Neural crest cell (in vitro differentiated cells): ENCODE results near the gene KLC1. TPM values are rescaled to one million over a fixed set of nuclear protein-coding genes. Genes with fewer than 3 reads are reported as not detected.

Experiments used
- DNase-seq: peaks from one replicate; pipeline ENCODE4 v3.0.0; 2021; ENCODE audit warnings: low read depth, mixed read lengths, low spot score
- H3K27ac Mint-ChIP-seq: one replicate; pipeline ENCODE4 v1.8.0; 2021; ENCODE audit warnings: mild to moderate bottlenecking, mixed read lengths; ENCODE audit not compliant: unreplicated experiment
- H3K27me3 Mint-ChIP-seq: 2 replicates; pipeline ENCODE4 v1.8.0; 2021; ENCODE audit warnings: low read depth, mild to moderate bottlenecking, mixed read lengths
- H3K36me3 Mint-ChIP-seq: 2 replicates; pipeline ENCODE4 v1.8.0; 2021; ENCODE audit warnings: low read depth, mild to moderate bottlenecking, mixed read lengths
- H3K4me1 Mint-ChIP-seq: 2 replicates; pipeline ENCODE4 v1.8.0; 2021; ENCODE audit warnings: mixed read lengths
- H3K4me3 Mint-ChIP-seq: one replicate; pipeline ENCODE4 v1.8.0; 2021; ENCODE audit warnings: mild to moderate bottlenecking, mixed read lengths
- H3K9me3 Mint-ChIP-seq: 2 replicates; pipeline ENCODE4 v1.8.0; 2021; ENCODE audit warnings: mixed read lengths
- total RNA-seq: library from RNA; stranded (reverse); gene quantifications from 2 replicates; pipeline ENCODE4 v1.2.1, GENCODE V29; 2021
- TF ChIP-seq, protein P1 (sequence below): fragments of 200-600 bp; sonication (generic); conservative IDR thresholded peaks from 2 replicates; pipeline ENCODE4 v1.5.0; 2021; ENCODE audit warnings: antibody characterized with exemption, mild to moderate bottlenecking

Gene KLC1
- total RNA-seq, 1 donor from 2014 or later, result 173 TPM

DNA sequence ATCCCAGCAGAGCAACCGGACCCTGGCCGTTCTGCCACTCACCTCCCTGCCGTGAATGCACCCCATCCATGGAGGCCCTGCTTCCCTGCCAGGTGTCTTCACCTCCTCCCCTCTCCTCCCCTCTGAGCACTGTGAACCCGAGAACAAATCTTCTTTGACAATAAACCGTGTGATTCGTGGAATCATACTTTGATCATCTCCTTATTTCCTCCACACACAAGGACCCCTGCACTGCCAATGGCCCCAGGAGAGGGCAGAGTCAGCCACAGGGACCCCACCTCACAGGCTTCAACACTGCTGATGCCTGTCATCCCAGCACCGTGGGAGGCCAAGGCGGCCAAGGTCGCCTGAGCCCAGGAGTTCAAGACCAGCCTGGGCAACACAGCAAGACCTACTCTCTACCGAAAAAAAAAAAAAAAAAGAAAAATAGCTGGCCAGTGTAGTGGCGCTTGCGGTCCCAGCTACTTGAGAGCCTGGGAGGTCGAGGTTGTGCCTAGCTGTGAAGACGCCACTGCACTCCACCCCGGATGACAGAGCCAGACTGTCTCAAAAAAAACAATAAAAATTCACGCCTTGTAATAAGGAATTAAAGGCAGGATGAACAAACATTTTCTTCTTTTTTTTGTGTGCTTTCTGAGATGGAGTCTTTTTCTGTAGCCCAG lies 85.2 kb downstream of the KLC1 start:
- TF ChIP-seq, protein P1, sequence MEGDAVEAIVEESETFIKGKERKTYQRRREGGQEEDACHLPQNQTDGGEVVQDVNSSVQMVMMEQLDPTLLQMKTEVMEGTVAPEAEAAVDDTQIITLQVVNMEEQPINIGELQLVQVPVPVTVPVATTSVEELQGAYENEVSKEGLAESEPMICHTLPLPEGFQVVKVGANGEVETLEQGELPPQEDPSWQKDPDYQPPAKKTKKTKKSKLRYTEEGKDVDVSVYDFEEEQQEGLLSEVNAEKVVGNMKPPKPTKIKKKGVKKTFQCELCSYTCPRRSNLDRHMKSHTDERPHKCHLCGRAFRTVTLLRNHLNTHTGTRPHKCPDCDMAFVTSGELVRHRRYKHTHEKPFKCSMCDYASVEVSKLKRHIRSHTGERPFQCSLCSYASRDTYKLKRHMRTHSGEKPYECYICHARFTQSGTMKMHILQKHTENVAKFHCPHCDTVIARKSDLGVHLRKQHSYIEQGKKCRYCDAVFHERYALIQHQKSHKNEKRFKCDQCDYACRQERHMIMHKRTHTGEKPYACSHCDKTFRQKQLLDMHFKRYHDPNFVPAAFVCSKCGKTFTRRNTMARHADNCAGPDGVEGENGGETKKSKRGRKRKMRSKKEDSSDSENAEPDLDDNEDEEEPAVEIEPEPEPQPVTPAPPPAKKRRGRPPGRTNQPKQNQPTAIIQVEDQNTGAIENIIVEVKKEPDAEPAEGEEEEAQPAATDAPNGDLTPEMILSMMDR, result no peak
- no peaks in the 10 kb centered on the region for H3K9me3 Mint-ChIP-seq
- H3K27ac Mint-ChIP-seq, result peak overlapping the region; percentile 67
- peaks cover 11% of the 10 kb centered on the region for H3K27me3 Mint-ChIP-seq
- peak overlapping the region; percentile 96 for H3K4me3 Mint-ChIP-seq
- peaks cover 52% of the 10 kb centered on the region for H3K4me1 Mint-ChIP-seq
- peaks cover 12% of the 10 kb centered on the region for H3K36me3 Mint-ChIP-seq
- DNase-seq, result no peak

DNA sequence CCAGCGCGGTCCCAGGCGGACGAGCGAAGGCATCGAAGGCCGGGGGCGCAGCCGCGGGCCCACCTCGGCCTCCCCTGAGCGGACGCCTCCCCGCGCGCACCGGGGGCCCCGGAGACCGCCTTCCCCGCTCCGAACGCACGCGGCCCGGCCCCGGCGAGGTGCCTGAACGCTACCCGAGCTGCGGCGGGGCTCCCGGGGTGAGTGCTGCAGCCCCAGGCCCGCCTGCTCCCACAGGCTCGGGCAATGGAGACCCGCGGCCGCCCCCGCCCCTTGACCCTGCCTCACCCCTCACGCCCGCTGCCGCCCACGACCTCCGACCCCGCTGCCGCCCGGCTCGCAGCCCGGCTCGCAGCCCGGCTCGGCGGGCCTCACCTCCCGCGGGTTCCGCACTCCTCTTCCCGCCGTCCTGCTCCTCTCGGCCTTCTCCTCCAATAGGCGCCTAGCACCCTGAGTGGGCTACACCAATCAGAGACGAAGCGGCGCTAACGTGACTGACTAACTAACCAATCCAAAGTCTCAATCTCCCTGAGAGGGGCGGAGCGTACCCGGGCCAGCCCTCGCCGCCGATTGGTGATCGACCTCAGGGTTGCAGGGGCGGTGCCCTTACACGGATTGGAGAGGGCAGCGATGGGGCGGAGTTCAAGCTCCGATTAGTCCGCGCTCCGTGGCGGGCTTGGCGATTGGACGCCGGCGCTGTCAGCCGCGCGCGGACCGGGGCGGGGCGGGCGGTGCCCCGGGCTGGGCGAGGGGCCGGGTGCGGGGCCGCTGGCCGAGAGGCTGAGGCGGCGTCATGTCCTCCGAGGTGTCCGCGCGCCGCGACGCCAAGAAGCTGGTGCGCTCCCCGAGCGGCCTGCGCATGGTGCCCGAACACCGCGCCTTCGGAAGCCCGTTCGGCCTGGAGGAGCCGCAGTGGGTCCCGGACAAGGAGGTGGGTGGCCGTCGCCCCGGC lies 86.3 kb downstream of the KLC1 start, which contains the start of the genes XRCC3 and ZFYVE21:
Gene XRCC3 (minus strand): TSS at position 400 of the 949 bp plus-strand sequence. CDS start 4,364 bp downstream, outside the sequence.
Gene ZFYVE21 (plus strand): TSS at position 759 of the 949 bp plus-strand sequence. CDS start 32 bp downstream, at position 791.
- H3K4me1 Mint-ChIP-seq, result peaks cover 63% of the 10 kb centered on the region
- TF ChIP-seq, protein P1, result no peak

DNA sequence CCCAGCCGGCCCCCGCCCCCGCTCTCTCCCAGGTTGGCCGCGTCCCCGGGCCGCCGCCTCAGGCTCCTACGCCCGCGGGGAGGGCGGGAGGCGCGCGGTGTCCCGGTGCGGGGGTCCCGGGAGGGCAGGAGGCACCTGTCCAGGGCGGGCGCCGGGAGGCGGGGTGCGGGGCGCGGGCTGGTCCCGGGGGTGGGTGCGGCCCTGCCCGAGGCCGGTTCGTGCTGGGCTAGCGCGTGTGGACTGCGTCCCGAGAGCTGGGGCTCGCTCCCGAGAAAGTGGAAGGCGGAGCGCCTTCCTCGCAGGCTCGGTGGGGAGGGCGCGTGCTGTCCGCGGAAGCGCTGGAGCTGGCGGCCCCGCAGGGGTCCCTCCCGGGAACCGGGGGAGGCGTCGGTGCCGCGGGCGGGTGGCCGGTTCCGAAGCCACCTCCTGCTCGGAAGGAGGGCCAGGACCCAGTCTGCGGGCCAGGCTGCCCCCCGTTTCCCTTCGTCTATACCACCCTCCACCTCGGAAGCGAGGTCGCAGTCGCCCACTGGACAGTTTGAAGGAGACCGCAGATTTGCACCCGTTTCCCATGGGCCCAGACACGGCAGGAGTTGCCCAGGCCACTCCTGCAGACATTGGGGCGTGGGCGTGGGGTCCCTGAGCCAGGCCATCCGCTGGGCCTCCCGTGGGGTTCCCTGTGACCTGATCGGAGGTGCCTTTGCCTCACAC lies 87.2 kb downstream of the KLC1 start:
- peaks cover 57% of the 10 kb centered on the region for H3K4me1 Mint-ChIP-seq
- H3K9me3 Mint-ChIP-seq, result no peaks in the 10 kb centered on the region
- DNase-seq, result no peak
- H3K36me3 Mint-ChIP-seq, result peaks cover 5% of the 10 kb centered on the region
- H3K27me3 Mint-ChIP-seq, result peaks cover 7% of the 10 kb centered on the region
- peak overlapping the region; percentile 91 for H3K4me3 Mint-ChIP-seq
- TF ChIP-seq, protein P1, result no peak
- no peak overlapping the region for H3K27ac Mint-ChIP-seq

More for the DNA sequence above, 86.3 kb downstream of the KLC1 start, which contains the start of the genes XRCC3 and ZFYVE21:
- peak within 1 kb of the TSS; percentile 96 for H3K4me3 Mint-ChIP-seq
- DNase-seq, result peak; percentile 99
- peak within 1 kb of the TSS; percentile 19 for H3K27ac Mint-ChIP-seq
- H3K36me3 Mint-ChIP-seq, result peaks cover 10% of the 10 kb centered on the region
- H3K27me3 Mint-ChIP-seq, result peaks cover 11% of the 10 kb centered on the region
- H3K9me3 Mint-ChIP-seq, result no peaks in the 10 kb centered on the region

DNA sequence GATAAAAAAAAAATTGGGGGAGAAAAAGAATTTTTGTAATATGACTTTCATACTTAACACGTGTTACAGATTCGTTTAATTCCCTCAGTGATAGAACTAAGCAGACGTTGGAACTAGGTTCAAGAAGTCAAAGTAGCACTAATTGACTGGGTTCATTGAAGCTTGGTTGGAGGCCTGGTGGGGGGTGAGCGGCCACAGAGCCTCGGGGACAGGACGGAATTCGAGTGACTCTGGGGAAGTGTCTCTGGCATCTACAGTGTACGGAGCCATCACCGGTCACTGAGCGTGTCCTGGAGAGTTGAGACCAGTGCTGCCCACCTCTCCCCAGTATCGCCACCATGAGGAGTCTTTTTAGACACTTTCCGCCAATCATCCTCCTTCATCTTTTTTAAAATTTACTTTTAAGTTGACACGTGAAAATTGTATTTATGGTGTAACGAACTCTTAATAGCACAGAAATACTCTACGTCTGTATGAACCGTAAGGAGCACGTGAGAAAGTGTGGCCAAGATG lies 87.9 kb downstream of the KLC1 start:
- peaks cover 55% of the 10 kb centered on the region for H3K4me1 Mint-ChIP-seq

More for the DNA sequence above, 87.9 kb downstream of the KLC1 start:
- Mint-ChIP-seq H3K9me3 (no peaks in the 10 kb centered on the region), H3K4me3 (peak overlapping the region; percentile 91), H3K27me3 (peaks cover 7% of the 10 kb centered on the region), H3K36me3 (peaks cover 5% of the 10 kb centered on the region), H3K27ac (no peak overlapping the region)
- TF ChIP-seq, protein P1, result no peak
- DNase-seq, result no peak
